Caco-2 (cell line): Measurements from ENCODE around the gene RAB6B. TPM values are rescaled to one million over a fixed set of nuclear protein-coding genes. Genes with fewer than 3 reads are reported as not detected.

Experiments
- BruUV-seq: library from RNA; stranded (reverse); fragments of 400-500 nt; replicated peaks from 2 replicates; lab custom pipeline; 2021; lab: Mats Ljungman, UMichigan
- CTCF ChIA-PET: fragments of 300-600 bp; sonication (Branson Sonifier 250); formaldehyde crosslinking; loops from one replicate; lab custom pipeline; 2022; ENCODE audit warnings: antibody characterized with exemption; lab: Charles Lee
- POLR2A ChIA-PET: fragments of 300-600 bp; sonication (Branson Sonifier 250); formaldehyde crosslinking; loops from one replicate; lab custom pipeline; 2022; ENCODE audit warnings: antibody characterized with exemption; lab: Charles Lee
- DNase-seq, 2 experiments: peaks; one replicate each; pipeline versions ENCODE4 v3.0.0 to v3.0.0-alpha.2; 2020 to 2022
- H3K27me3 ChIP-seq: replicated peaks from 2 replicates; pipeline ENCODE4 v1.6.0; 2011; ENCODE audit warnings: low read length; ENCODE audit not compliant: control insufficient read depth, insufficient read depth
- H3K36me3 ChIP-seq: 2 replicates; pipeline ENCODE4 v1.5.1; 2011; ENCODE audit warnings: low read length; ENCODE audit not compliant: control insufficient read depth, insufficient read depth
- H3K4me1 ChIP-seq: fragments of 250-450 bp; sonication (Bioruptor Pico); 2 replicates; pipeline ENCODE4 v1.5.1; 2020; ENCODE audit warnings: mild to moderate bottlenecking
- H3K4me3 ChIP-seq: 2 replicates; pipeline ENCODE4 v1.5.1; 2011; ENCODE audit warnings: low read depth, mild to moderate bottlenecking, control low read depth, low read length
- H3K9me3 ChIP-seq: fragments of 250-450 bp; sonication (Bioruptor Pico); 2 replicates; pipeline ENCODE4 v1.5.1; 2020; ENCODE audit warnings: mild to moderate bottlenecking, moderate library complexity
- H3K27ac Mint-ChIP-seq: one replicate; pipeline ENCODE4 v1.8.0; 2022; ENCODE audit warnings: mixed read lengths; ENCODE audit not compliant: unreplicated experiment
- H3K27me3 Mint-ChIP-seq: one replicate; pipeline ENCODE4 v1.8.0; 2022; ENCODE audit warnings: mixed read lengths; ENCODE audit not compliant: insufficient read depth, unreplicated experiment
- H3K36me3 Mint-ChIP-seq: one replicate; pipeline ENCODE4 v1.8.0; 2022; ENCODE audit warnings: mild to moderate bottlenecking, mixed read lengths; ENCODE audit not compliant: insufficient read depth, unreplicated experiment
- H3K4me1 Mint-ChIP-seq: one replicate; pipeline ENCODE4 v1.8.0; 2022; ENCODE audit warnings: low read depth, mixed read lengths; ENCODE audit not compliant: unreplicated experiment
- H3K4me3 Mint-ChIP-seq: one replicate; pipeline ENCODE4 v1.8.0; 2022; ENCODE audit warnings: mild to moderate bottlenecking, moderate library complexity, mixed read lengths; ENCODE audit not compliant: unreplicated experiment
- H3K9me3 Mint-ChIP-seq: one replicate; pipeline ENCODE4 v1.8.0; 2022; ENCODE audit warnings: mixed read lengths; ENCODE audit not compliant: unreplicated experiment
- intact Hi-C: fragments of 100-400 bp; cut with micrococcal nuclease; formaldehyde crosslinking; loops from one replicate; pipeline ENCODE4 v1.10.0; 2022; ENCODE audit not compliant: unreplicated experiment
- total RNA-seq: library from RNA; stranded (reverse); gene quantifications from 2 replicates; pipeline ENCODE4 v1.2.3, GENCODE V29; 2022
- TF ChIP-seq, protein P1 (sequence below), 2 experiments: fragments of 200-600 bp in 1 of 2; IDR thresholded peaks; 1 replicate in 1 of 2; 2 replicates in 1 of 2; pipeline versions ENCODE4 v1.5.1 to v1.8.0; 2011 to 2022; ENCODE audit warnings: antibody characterized with exemption in 1 of 2, control low read depth in 1 of 2, inconsistent platforms in 1 of 2, low read depth in 1 of 2, low read length in 1 of 2, mild to moderate bottlenecking in 1 of 2, moderate library complexity in 1 of 2; ENCODE audit not compliant: insufficient read depth in 1 of 2, severe bottlenecking in 1 of 2, unreplicated experiment in 1 of 2

The RAB6B gene
- total RNA-seq, 1 experiment from 2014 or later = 3.2 TPM

DNA sequence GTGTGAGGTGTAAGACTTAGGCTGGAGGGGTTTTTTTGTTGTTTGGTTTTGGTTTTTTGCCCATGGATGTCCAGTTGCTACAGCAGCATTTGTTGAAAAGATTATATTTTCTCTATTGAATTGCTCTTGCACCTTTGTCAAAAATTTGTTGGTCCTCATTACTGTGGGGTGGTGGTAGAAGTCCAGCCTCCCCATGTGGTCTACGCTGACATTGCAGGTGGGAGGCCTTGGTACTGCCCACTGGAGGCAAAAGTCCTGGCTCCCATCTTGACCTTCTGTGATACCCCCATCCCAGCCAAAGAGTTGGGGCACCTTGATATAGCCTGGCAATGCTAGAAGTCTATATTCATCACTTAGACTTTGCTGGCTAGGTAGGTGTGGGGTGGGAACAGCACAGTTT, 5.4 kb upstream of the RAB6B start:
- Histone ChIP-seq H3K4me1 (0 out of 2 replicates have a peak, but pooled peaks cover 2% of the 10 kb centered on the region), H3K36me3 (no peaks in the 10 kb centered on the region), H3K9me3 (peaks cover 2% of the 10 kb centered on the region; the same call in 1 of the 2 replicates), H3K4me3 (no peak overlapping the region), H3K27me3 (peaks cover 5% of the 10 kb centered on the region)
- Mint-ChIP-seq H3K4me1 (no peaks in the 10 kb centered on the region), H3K36me3 (no peaks in the 10 kb centered on the region), H3K4me3 (no peak overlapping the region), H3K27ac (no peak overlapping the region), H3K27me3 (peaks cover 18% of the 10 kb centered on the region), H3K9me3 (no peaks in the 10 kb centered on the region)
- TF ChIP-seq, protein P1, sequence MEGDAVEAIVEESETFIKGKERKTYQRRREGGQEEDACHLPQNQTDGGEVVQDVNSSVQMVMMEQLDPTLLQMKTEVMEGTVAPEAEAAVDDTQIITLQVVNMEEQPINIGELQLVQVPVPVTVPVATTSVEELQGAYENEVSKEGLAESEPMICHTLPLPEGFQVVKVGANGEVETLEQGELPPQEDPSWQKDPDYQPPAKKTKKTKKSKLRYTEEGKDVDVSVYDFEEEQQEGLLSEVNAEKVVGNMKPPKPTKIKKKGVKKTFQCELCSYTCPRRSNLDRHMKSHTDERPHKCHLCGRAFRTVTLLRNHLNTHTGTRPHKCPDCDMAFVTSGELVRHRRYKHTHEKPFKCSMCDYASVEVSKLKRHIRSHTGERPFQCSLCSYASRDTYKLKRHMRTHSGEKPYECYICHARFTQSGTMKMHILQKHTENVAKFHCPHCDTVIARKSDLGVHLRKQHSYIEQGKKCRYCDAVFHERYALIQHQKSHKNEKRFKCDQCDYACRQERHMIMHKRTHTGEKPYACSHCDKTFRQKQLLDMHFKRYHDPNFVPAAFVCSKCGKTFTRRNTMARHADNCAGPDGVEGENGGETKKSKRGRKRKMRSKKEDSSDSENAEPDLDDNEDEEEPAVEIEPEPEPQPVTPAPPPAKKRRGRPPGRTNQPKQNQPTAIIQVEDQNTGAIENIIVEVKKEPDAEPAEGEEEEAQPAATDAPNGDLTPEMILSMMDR (IDR thresholded peaks at IDR 0.05; ENCODE audit: insufficient read depth in 1 of 2, low read depth in 1 of 2, low read length in 1 of 2, severe bottlenecking in 1 of 2, unreplicated experiment in 1 of 2) = peak in 1 of 2 experiments; percentile 47
- no peak for DNase-seq
- ChIA-PET POLR2A (no interaction called here), CTCF (no interaction called here)
- intact Hi-C loops = loop anchor here (10.0 kb wide), 1 partner anchor 236 kb away; the partner anchor contains the start of gene TOPBP1
- BruUV-seq = no TSS peak

DNA sequence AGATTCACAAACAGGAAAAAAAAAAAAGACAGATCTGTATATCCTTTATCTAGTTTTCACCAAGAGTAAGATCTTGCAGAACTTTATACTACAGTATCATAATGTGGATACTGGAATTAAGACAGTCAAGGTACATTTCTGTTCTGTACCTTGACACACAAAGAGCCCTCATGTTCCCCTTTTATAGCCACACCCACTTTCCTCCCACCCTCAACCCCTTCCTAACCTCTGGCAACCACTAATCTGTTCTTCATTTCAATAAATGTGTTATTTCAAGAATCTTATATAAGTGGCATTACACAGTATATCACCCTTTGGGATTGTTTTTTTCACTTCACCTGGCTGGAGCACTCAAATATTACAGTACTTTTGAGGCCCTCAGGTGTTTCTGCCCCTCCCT, 3.6 kb upstream of the RAB6B start:
- Histone ChIP-seq H3K4me1 (0 out of 2 replicates have a peak, but pooled peaks cover 3% of the 10 kb centered on the region), H3K27me3 (peaks cover 5% of the 10 kb centered on the region), H3K36me3 (no peaks in the 10 kb centered on the region), H3K4me3 (no peak overlapping the region), H3K9me3 (peaks cover 2% of the 10 kb centered on the region; the same call in 1 of the 2 replicates)
- BruUV-seq = no TSS peak
- Mint-ChIP-seq H3K4me3 (no peak overlapping the region), H3K27ac (no peak overlapping the region), H3K27me3 (peaks cover 18% of the 10 kb centered on the region), H3K36me3 (no peaks in the 10 kb centered on the region), H3K4me1 (no peaks in the 10 kb centered on the region), H3K9me3 (no peaks in the 10 kb centered on the region)
- DNase-seq = no peak
- intact Hi-C loops = loop anchor here (5.0 kb wide), 1 partner anchor 72 kb away; no protein-coding TSS in a partner anchor
- TF ChIP-seq, protein P1 (IDR thresholded peaks at IDR 0.05; ENCODE audit: insufficient read depth in 1 of 2, low read depth in 1 of 2, low read length in 1 of 2, severe bottlenecking in 1 of 2, unreplicated experiment in 1 of 2) = no peak
- CTCF ChIA-PET = no interaction called here
- POLR2A ChIA-PET = no interaction called here

DNA sequence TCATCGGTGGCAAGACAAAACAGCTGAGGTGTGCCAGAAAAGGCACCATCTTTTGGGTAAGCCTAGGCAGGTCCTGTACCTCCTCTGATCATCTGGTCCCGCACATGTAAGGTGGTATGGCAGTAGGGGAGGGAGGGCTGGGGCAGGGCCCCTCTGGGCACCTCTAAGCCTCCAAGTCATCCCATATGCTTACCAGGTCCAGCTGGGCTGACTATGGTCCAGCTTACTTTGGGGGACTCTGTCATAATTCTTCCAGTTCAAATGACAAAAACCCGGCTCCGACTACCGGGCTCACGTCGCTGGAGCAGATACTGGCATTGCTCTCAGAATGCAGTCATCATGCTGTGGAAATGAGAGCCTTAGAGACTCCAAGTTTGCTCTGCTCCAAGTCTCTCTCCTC, 1.9 kb upstream of the RAB6B start:
- 0 out of 2 replicates have a peak, but pooled peaks cover 3% of the 10 kb centered on the region for H3K4me1 ChIP-seq
- H3K4me3 ChIP-seq = no peak overlapping the region
- Mint-ChIP-seq H3K4me3 (peak overlapping the region; percentile 89), H3K9me3 (no peaks in the 10 kb centered on the region), H3K27ac (no peak overlapping the region), H3K27me3 (peaks cover 15% of the 10 kb centered on the region), H3K36me3 (no peaks in the 10 kb centered on the region), H3K4me1 (no peaks in the 10 kb centered on the region)
- no peaks in the 10 kb centered on the region for H3K9me3 ChIP-seq
- CTCF ChIA-PET = no interaction called here
- peaks cover 5% of the 10 kb centered on the region for H3K27me3 ChIP-seq
- no peak for DNase-seq
- H3K36me3 ChIP-seq = no peaks in the 10 kb centered on the region
- intact Hi-C loops = loop anchor here (5.0 kb wide), 1 partner anchor 70 kb away; no protein-coding TSS in a partner anchor
- POLR2A ChIA-PET = no interaction called here
- no TSS peak for BruUV-seq
- TF ChIP-seq, protein P1 (IDR thresholded peaks at IDR 0.05; ENCODE audit: insufficient read depth in 1 of 2, low read depth in 1 of 2, low read length in 1 of 2, severe bottlenecking in 1 of 2, unreplicated experiment in 1 of 2) = no peak
